Trophoblast cell (in vitro differentiated cells and primary cell): Measurements from ENCODE around the gene DRC7.

Experiments
- DNase-seq, 2 donors: peaks; one replicate each; pipeline ENCODE4 v3.0.0-alpha.2; 2016
- H2AFZ ChIP-seq: 2 replicates; pipeline ENCODE4 v1.6.1; 2013; ENCODE audit warnings: low read length, moderate library complexity, mild to moderate bottlenecking; ENCODE audit not compliant: insufficient read depth, poor library complexity
- H2AK5ac ChIP-seq: 2 replicates; pipeline ENCODE4 v1.6.1; 2013; ENCODE audit warnings: mild to moderate bottlenecking, low read length
- H2BK120ac ChIP-seq: 2 replicates; pipeline ENCODE4 v1.6.1; 2013; ENCODE audit warnings: low read length, mild to moderate bottlenecking, moderate library complexity; ENCODE audit not compliant: insufficient read depth, poor library complexity
- H2BK12ac ChIP-seq: 2 replicates; pipeline ENCODE4 v1.6.1; 2013; ENCODE audit warnings: mild to moderate bottlenecking, low read length, moderate library complexity
- H2BK5ac ChIP-seq: 2 replicates; pipeline ENCODE4 v1.6.1; 2013; ENCODE audit warnings: low read length, low read depth, moderate library complexity, mild to moderate bottlenecking; ENCODE audit not compliant: poor library complexity
- H3K14ac ChIP-seq: 2 replicates; pipeline ENCODE4 v1.6.1; 2013; ENCODE audit warnings: mild to moderate bottlenecking, low read length
- H3K18ac ChIP-seq: 2 replicates; pipeline ENCODE4 v1.6.1; 2013; ENCODE audit warnings: mild to moderate bottlenecking, low read length
- H3K23ac ChIP-seq: 2 replicates; pipeline ENCODE4 v1.6.1; 2013; ENCODE audit warnings: low read length
- H3K27ac ChIP-seq: 2 replicates; pipeline ENCODE4 v1.5.1; 2013; ENCODE audit warnings: low read depth, mild to moderate bottlenecking, inconsistent platforms, low read length, moderate library complexity
- H3K27me3 ChIP-seq: 2 replicates; pipeline ENCODE4 v1.6.1; 2013; ENCODE audit warnings: inconsistent platforms, mild to moderate bottlenecking, low read length, moderate library complexity; ENCODE audit not compliant: insufficient read depth
- H3K36me3 ChIP-seq, 2 experiments: 1 replicate in 1 of 2; 2 replicates in 1 of 2; pipeline ENCODE4 v1.6.1; 2013; ENCODE audit warnings: low read length in 2 of 2, mild to moderate bottlenecking in 2 of 2, moderate library complexity in 1 of 2; ENCODE audit not compliant: insufficient read depth in 2 of 2, control insufficient read depth in 1 of 2
- H3K4ac ChIP-seq: 2 replicates; pipeline ENCODE4 v1.6.1; 2013; ENCODE audit warnings: low read depth, mild to moderate bottlenecking, low read length, moderate library complexity
- H3K4me1 ChIP-seq, 2 experiments: 1 replicate in 1 of 2; 2 replicates in 1 of 2; pipeline ENCODE4 v1.6.1; 2013; ENCODE audit warnings: low read length in 2 of 2, mild to moderate bottlenecking in 2 of 2, moderate library complexity in 1 of 2; ENCODE audit not compliant: insufficient read depth in 2 of 2, control insufficient read depth in 1 of 2
- H3K4me2 ChIP-seq: 2 replicates; pipeline ENCODE4 v1.6.1; 2013; ENCODE audit warnings: inconsistent platforms, mild to moderate bottlenecking, low read length, moderate library complexity
- H3K4me3 ChIP-seq: 2 replicates; pipeline ENCODE4 v1.5.1; 2013; ENCODE audit warnings: mild to moderate bottlenecking, low read depth, low read length, inconsistent platforms
- H3K79me1 ChIP-seq: one replicate; pipeline ENCODE4 v1.6.1; 2013; ENCODE audit warnings: low read length
- H3K79me2 ChIP-seq: 2 replicates; pipeline ENCODE4 v1.6.1; 2013; ENCODE audit warnings: low read length, mild to moderate bottlenecking; ENCODE audit not compliant: control insufficient read depth, insufficient read depth, poor library complexity
- H3K9ac ChIP-seq: 2 replicates; pipeline ENCODE4 v1.6.1; 2013; ENCODE audit warnings: mild to moderate bottlenecking, low read length
- H3K9me3 ChIP-seq: 2 replicates; pipeline ENCODE4 v1.6.1; 2013; ENCODE audit warnings: low read depth, mild to moderate bottlenecking, control low read depth, inconsistent platforms, low read length; ENCODE audit not compliant: insufficient read depth
- H4K12ac ChIP-seq: 2 replicates; pipeline ENCODE4 v1.6.1; 2013; ENCODE audit warnings: low read depth, mild to moderate bottlenecking, low read length, moderate library complexity
- H4K8ac ChIP-seq: 2 replicates; pipeline ENCODE4 v1.6.1; 2013; ENCODE audit warnings: low read depth, mild to moderate bottlenecking, low read length, moderate library complexity
- H4K91ac ChIP-seq: one replicate; pipeline ENCODE4 v1.6.1; 2013; ENCODE audit warnings: low read depth, mild to moderate bottlenecking, low read length, moderate library complexity
- WGBS: extraction: QIAGEN DNeasy Blood & Tissue Kit; methylation state at CpG from one replicate; pipeline ENCODE4 v1.1.7; 2013; ENCODE audit warnings: missing lambda C conversion rate; ENCODE audit not compliant: insufficient read length, insufficient coverage; ENCODE audit errors: extremely low coverage; 5-methylcytosine and 5-hydroxymethylcytosine counted together

The DRC7 gene

DNA sequence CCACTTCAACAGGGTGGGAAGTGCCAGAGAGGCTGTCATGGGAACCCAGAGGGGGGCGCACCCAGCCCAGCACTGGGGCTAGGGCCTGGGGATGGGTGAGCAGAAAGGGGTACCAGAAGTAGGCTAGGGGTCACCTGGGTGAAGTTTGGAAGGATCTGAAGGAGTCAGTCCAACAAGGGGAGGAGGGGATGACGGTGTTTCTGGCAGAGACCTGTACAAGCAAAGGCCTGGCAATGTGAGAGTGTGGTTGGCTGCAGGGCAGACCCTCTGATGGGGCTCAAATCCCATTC is 27.5 kb downstream of the DRC7 start:
- Histone ChIP-seq H3K27me3 (no peaks in the 10 kb centered on the region), H4K8ac (no peak overlapping the region), H4K12ac (no peak overlapping the region), H3K23ac (no peak overlapping the region), H3K14ac (no peak overlapping the region), H3K79me1 (no peaks in the 10 kb centered on the region), H3K4me1 (no peaks in the 10 kb centered on the region), H2BK5ac (no peak overlapping the region), H3K4me3 (no peak overlapping the region), H3K79me2 (no peaks in the 10 kb centered on the region), H2BK120ac (no peak overlapping the region), H3K36me3 (no peaks in the 10 kb centered on the region), H3K18ac (no peak overlapping the region), H4K91ac (no peak overlapping the region), H3K9me3 (no peaks in the 10 kb centered on the region), H2BK12ac (no peak overlapping the region), H3K9ac (no peak overlapping the region), H2AFZ (no peak overlapping the region), H2AK5ac (no peak overlapping the region), H3K4me2 (no peak overlapping the region), H3K4ac (no peak overlapping the region), H3K27ac (no peak overlapping the region)
- no CpG with 5 or more reads among the region's 2 CpGs for WGBS
- no peak for DNase-seq

DNA sequence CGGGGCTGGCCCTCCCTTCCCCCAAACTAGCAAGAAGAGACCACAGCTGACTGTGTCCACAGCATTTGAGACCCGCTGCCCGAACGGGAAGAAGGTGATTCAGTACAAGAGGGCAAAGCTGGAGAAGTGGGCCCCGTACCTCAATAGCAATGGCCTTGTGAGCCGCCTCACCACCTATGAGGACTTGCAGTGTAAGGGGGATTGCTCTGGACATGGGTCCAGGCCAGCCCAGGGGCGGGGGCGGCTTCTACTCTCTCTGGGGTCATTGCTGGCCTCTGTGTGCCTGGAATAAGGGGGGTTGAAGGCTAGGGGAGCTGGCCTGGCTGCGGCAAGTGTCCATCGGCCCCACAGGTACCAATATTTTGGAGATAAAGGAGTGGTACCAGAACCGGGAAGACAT is 28.0 kb downstream of the DRC7 start:
- Histone ChIP-seq H2BK12ac (no peak overlapping the region), H2AFZ (no peak overlapping the region), H4K91ac (no peak overlapping the region), H3K9ac (no peak overlapping the region), H3K4me3 (no peak overlapping the region), H4K12ac (no peak overlapping the region), H3K4ac (no peak overlapping the region), H3K18ac (no peak overlapping the region), H3K4me2 (no peak overlapping the region), H2BK5ac (no peak overlapping the region), H2BK120ac (no peak overlapping the region), H3K79me2 (no peaks in the 10 kb centered on the region), H3K14ac (no peak overlapping the region), H3K36me3 (no peaks in the 10 kb centered on the region), H3K4me1 (no peaks in the 10 kb centered on the region), H4K8ac (no peak overlapping the region), H3K79me1 (no peaks in the 10 kb centered on the region), H3K27me3 (no peaks in the 10 kb centered on the region), H3K9me3 (no peaks in the 10 kb centered on the region), H3K23ac (no peak overlapping the region), H2AK5ac (no peak overlapping the region), H3K27ac (no peak overlapping the region)
- DNase-seq = no peak
- WGBS = no CpG with 5 or more reads among the region's 11 CpGs

GRCh38 chr16:57723170-57723569 is 28.6 kb downstream of the DRC7 start:
- Histone ChIP-seq H3K9ac (no peak overlapping the region), H3K4me2 (no peak overlapping the region), H3K79me1 (no peaks in the 10 kb centered on the region), H3K79me2 (no peaks in the 10 kb centered on the region), H3K18ac (no peak overlapping the region), H2BK5ac (no peak overlapping the region), H3K23ac (no peak overlapping the region), H3K9me3 (no peaks in the 10 kb centered on the region), H2AK5ac (no peak overlapping the region), H3K14ac (no peak overlapping the region), H3K4me1 (no peaks in the 10 kb centered on the region), H4K8ac (no peak overlapping the region), H3K4me3 (no peak overlapping the region), H2BK12ac (no peak overlapping the region), H2AFZ (no peak overlapping the region), H4K12ac (no peak overlapping the region), H3K27me3 (no peaks in the 10 kb centered on the region), H3K36me3 (no peaks in the 10 kb centered on the region), H3K27ac (no peak overlapping the region), H4K91ac (no peak overlapping the region), H3K4ac (no peak overlapping the region), H2BK120ac (no peak overlapping the region)
- no CpG with 5 or more reads among the region's 7 CpGs for WGBS
- DNase-seq = peak in 1 of 2 donors; percentile 24

DNA sequence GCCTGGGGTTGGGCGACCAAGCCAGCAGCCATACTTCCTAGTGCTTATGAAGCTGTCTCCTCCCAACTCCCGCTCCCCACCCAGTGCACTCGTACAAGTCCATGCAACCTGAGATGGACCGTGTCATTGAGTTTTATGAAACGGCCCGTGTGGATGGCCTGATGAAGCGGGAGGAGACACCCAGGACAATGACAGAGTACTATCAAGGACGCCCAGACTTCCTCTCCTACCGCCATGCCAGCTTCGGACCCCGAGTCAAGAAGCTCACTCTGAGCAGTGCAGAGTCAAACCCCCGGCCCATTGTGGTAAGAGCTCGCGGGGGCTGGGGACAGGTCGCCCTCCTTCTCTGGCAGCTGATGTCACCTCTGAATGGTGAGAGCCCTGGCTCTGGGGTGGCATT is 29.9 kb downstream of the DRC7 start:
- Histone ChIP-seq H2BK12ac (no peak overlapping the region), H4K12ac (no peak overlapping the region), H3K4me2 (no peak overlapping the region), H4K8ac (no peak overlapping the region), H2BK5ac (no peak overlapping the region), H2AFZ (no peak overlapping the region), H3K9me3 (no peaks in the 10 kb centered on the region), H3K9ac (no peak overlapping the region), H3K4ac (no peak overlapping the region), H3K4me3 (no peak overlapping the region), H3K23ac (no peak overlapping the region), H3K27me3 (no peaks in the 10 kb centered on the region), H2BK120ac (no peak overlapping the region), H3K79me2 (no peaks in the 10 kb centered on the region), H4K91ac (no peak overlapping the region), H3K4me1 (no peaks in the 10 kb centered on the region), H3K14ac (no peak overlapping the region), H2AK5ac (no peak overlapping the region), H3K27ac (no peak overlapping the region), H3K18ac (no peak overlapping the region), H3K36me3 (no peaks in the 10 kb centered on the region), H3K79me1 (no peaks in the 10 kb centered on the region)
- no peak for DNase-seq
- no CpG with 5 or more reads among the region's 15 CpGs for WGBS

DNA sequence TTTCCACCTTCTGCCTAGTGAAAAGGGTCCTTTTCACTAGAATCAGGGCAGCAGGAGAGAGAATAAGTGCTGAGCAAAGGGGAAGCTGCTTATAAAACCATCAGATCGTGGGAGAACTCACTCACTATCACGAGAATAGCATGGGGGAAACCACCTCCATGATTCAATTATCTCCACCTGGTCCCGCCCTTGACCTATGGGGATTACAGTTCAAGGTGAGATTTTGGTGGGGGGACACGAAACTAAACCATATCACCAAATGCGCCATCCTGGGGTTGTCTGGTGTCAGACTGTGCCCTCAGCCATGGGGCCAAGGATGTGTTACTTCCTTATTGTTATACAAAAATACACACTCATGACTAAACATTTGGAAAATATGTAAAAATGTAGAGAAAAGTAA is 30.5 kb downstream of the DRC7 start:
- no peak overlapping the region for H4K12ac ChIP-seq
- H3K14ac ChIP-seq = no peak overlapping the region
- H3K23ac ChIP-seq = no peak overlapping the region
- no peak overlapping the region for H3K4me2 ChIP-seq
- no peak overlapping the region for H2BK120ac ChIP-seq
- no peak overlapping the region for H3K9ac ChIP-seq
- H2AK5ac ChIP-seq = no peak overlapping the region
- DNase-seq = no peak
- WGBS = no CpG with 5 or more reads among the region's 5 CpGs
- H4K8ac ChIP-seq = no peak overlapping the region
- H3K9me3 ChIP-seq = peaks cover under 1% of the 10 kb centered on the region
- no peaks in the 10 kb centered on the region for H3K79me2 ChIP-seq
- no peak overlapping the region for H3K4me3 ChIP-seq
- no peak overlapping the region for H2BK12ac ChIP-seq
- no peak overlapping the region for H2AFZ ChIP-seq
- no peaks in the 10 kb centered on the region for H3K4me1 ChIP-seq
- H2BK5ac ChIP-seq = no peak overlapping the region
- H3K27ac ChIP-seq = no peak overlapping the region
- H3K27me3 ChIP-seq = no peaks in the 10 kb centered on the region
- H3K18ac ChIP-seq = no peak overlapping the region
- no peaks in the 10 kb centered on the region for H3K36me3 ChIP-seq
- no peak overlapping the region for H3K4ac ChIP-seq
- H3K79me1 ChIP-seq = no peaks in the 10 kb centered on the region
- H4K91ac ChIP-seq = no peak overlapping the region
